Measurements from ENCODE around the gene ADAM12. TPM values are rescaled to one million over a fixed set of nuclear protein-coding genes. Genes with fewer than 3 reads are reported as not detected.

Gene ADAM12
- total and polyA plus RNA-seq, 2 donors (not counting 1 experiment from before 2014, with no cell fraction given), result 21.0 to 56.9 TPM

- H3K27ac ChIP-seq (ENCODE audit: insufficient read depth, low read length), result no peak overlapping the region
- TF ChIP-seq CTCF (conservative IDR thresholded peaks at IDR 0.05 in 1 of 2, IDR thresholded peaks at IDR 0.05 in 1 of 2; ENCODE audit: low read depth in 1 of 2, low read length in 2 of 2), result no peak
- TF ChIP-seq EZH2 (IDR thresholded peaks at IDR 0.05; ENCODE audit: low read length, missing control alignments), result no peak
- H3K9ac ChIP-seq (ENCODE audit: insufficient read depth, low read length), result no peak overlapping the region
Observed at GRCh38 chr10:126041117-126041516, 347.2 kb downstream of the ADAM12 start.

GRCh38 chr10:126037946-126038345 is 350.3 kb downstream of the ADAM12 start:
- no peaks in the 10 kb centered on the region for H3K36me3 ChIP-seq (ENCODE audit: control insufficient read depth, insufficient read depth, low read length)
- H3K9me3 ChIP-seq (ENCODE audit: control insufficient read depth, insufficient read depth, low read depth, low read length), result no peaks in the 10 kb centered on the region
- no peak for DNase-seq (ENCODE audit: low read depth in 2 of 2)
- H3K9ac ChIP-seq (ENCODE audit: insufficient read depth, low read length), result no peak overlapping the region
- H3K4me1 ChIP-seq (ENCODE audit: control insufficient read depth, extremely low read depth, insufficient read depth, low read length), result peaks cover 3% of the 10 kb centered on the region
- no peaks in the 10 kb centered on the region for H3K27me3 ChIP-seq (ENCODE audit: control insufficient read depth, insufficient read depth, low read length)
- no peak for TF ChIP-seq CTCF (conservative IDR thresholded peaks at IDR 0.05 in 1 of 2, IDR thresholded peaks at IDR 0.05 in 1 of 2; ENCODE audit: low read depth in 1 of 2, low read length in 2 of 2)
- TF ChIP-seq EZH2 (IDR thresholded peaks at IDR 0.05; ENCODE audit: low read length, missing control alignments), result no peak
- H3K27ac ChIP-seq (ENCODE audit: insufficient read depth, low read length), result no peak overlapping the region
- H4K20me1 ChIP-seq (ENCODE audit: control insufficient read depth, extremely low read depth, insufficient read depth, low read length), result no peaks in the 10 kb centered on the region
- no peak overlapping the region for H3K4me3 ChIP-seq (replicated peaks in 1 of 4; ENCODE audit: control extremely low read depth in 1 of 4, insufficient read depth in 1 of 4, low read depth in 3 of 4, low read length in 4 of 4)
- H3K79me2 ChIP-seq (ENCODE audit: control insufficient read depth, insufficient read depth, low read length), result no peaks in the 10 kb centered on the region
- H2AFZ ChIP-seq (ENCODE audit: low read length), result no peak overlapping the region
- no peak overlapping the region for H3K4me2 ChIP-seq (ENCODE audit: extremely low read depth, insufficient read depth, low read length)

More at GRCh38 chr10:126041117-126041516, 347.2 kb downstream of the ADAM12 start:
- Histone ChIP-seq H3K4me3 (replicated peaks in 1 of 4; ENCODE audit: control extremely low read depth in 1 of 4, insufficient read depth in 1 of 4, low read depth in 3 of 4, low read length in 4 of 4) (no peak overlapping the region), H3K4me1 (ENCODE audit: control insufficient read depth, extremely low read depth, insufficient read depth, low read length) (peaks cover 3% of the 10 kb centered on the region), H3K27me3 (ENCODE audit: control insufficient read depth, insufficient read depth, low read length) (no peaks in the 10 kb centered on the region), H3K4me2 (ENCODE audit: extremely low read depth, insufficient read depth, low read length) (no peak overlapping the region), H2AFZ (ENCODE audit: low read length) (no peak overlapping the region), H4K20me1 (ENCODE audit: control insufficient read depth, extremely low read depth, insufficient read depth, low read length) (no peaks in the 10 kb centered on the region), H3K9me3 (ENCODE audit: control insufficient read depth, insufficient read depth, low read depth, low read length) (no peaks in the 10 kb centered on the region), H3K79me2 (ENCODE audit: control insufficient read depth, insufficient read depth, low read length) (no peaks in the 10 kb centered on the region), H3K36me3 (ENCODE audit: control insufficient read depth, insufficient read depth, low read length) (no peaks in the 10 kb centered on the region)
- no peak for DNase-seq (ENCODE audit: low read depth in 2 of 2)

- no peaks in the 10 kb centered on the region for H3K79me2 ChIP-seq (ENCODE audit: control insufficient read depth, insufficient read depth, low read length)
- no peak overlapping the region for H3K4me2 ChIP-seq (ENCODE audit: extremely low read depth, insufficient read depth, low read length)
- no peak overlapping the region for H2AFZ ChIP-seq (ENCODE audit: low read length)
- no peak for DNase-seq (ENCODE audit: low read depth in 2 of 2)
- H3K36me3 ChIP-seq (ENCODE audit: control insufficient read depth, insufficient read depth, low read length), result no peaks in the 10 kb centered on the region
- H3K4me1 ChIP-seq (ENCODE audit: control insufficient read depth, extremely low read depth, insufficient read depth, low read length), result no peaks in the 10 kb centered on the region
- no peak overlapping the region for H3K4me3 ChIP-seq (replicated peaks in 1 of 4; ENCODE audit: control extremely low read depth in 1 of 4, insufficient read depth in 1 of 4, low read depth in 3 of 4, low read length in 4 of 4)
- no peaks in the 10 kb centered on the region for H4K20me1 ChIP-seq (ENCODE audit: control insufficient read depth, extremely low read depth, insufficient read depth, low read length)
- H3K27me3 ChIP-seq (ENCODE audit: control insufficient read depth, insufficient read depth, low read length), result no peaks in the 10 kb centered on the region
- TF ChIP-seq CTCF (conservative IDR thresholded peaks at IDR 0.05 in 1 of 2, IDR thresholded peaks at IDR 0.05 in 1 of 2; ENCODE audit: low read depth in 1 of 2, low read length in 2 of 2) (no peak), EZH2 (IDR thresholded peaks at IDR 0.05; ENCODE audit: low read length, missing control alignments) (no peak)
- no peak overlapping the region for H3K27ac ChIP-seq (ENCODE audit: insufficient read depth, low read length)
- no peaks in the 10 kb centered on the region for H3K9me3 ChIP-seq (ENCODE audit: control insufficient read depth, insufficient read depth, low read depth, low read length)
- H3K9ac ChIP-seq (ENCODE audit: insufficient read depth, low read length), result no peak overlapping the region
Observed at GRCh38 chr10:126036515-126036914, 351.8 kb downstream of the ADAM12 start.

All from fibroblast of lung (primary cell).